IPS-15b (cell line): ENCODE results near the gene SYNPO2.
"Not testable (repeated sequence)": the region's sequence is repeated elsewhere in the genome, so short reads cannot be mapped to it uniquely, and the experiment has no call there.

Experiments
- H3K27me3 ChIP-seq: one replicate; pipeline ENCODE4 v1.6.1; 2013; ENCODE audit warnings: low read length; ENCODE audit not compliant: control insufficient read depth, insufficient read depth
- H3K36me3 ChIP-seq: one replicate; pipeline ENCODE4 v1.6.1; 2013; ENCODE audit warnings: low read length; ENCODE audit not compliant: control insufficient read depth, insufficient read depth
- H3K4me1 ChIP-seq: one replicate; pipeline ENCODE4 v1.6.1; 2013; ENCODE audit warnings: mild to moderate bottlenecking, low read length; ENCODE audit not compliant: control insufficient read depth, insufficient read depth
- H3K4me3 ChIP-seq: one replicate; pipeline ENCODE4 v1.5.1; 2013; ENCODE audit warnings: low read depth, low read length
- H3K9ac ChIP-seq: one replicate; pipeline ENCODE4 v1.6.1; 2013; ENCODE audit warnings: low read depth, mild to moderate bottlenecking, low read length
- H3K9me3 ChIP-seq: one replicate; pipeline ENCODE4 v1.6.1; 2013; ENCODE audit warnings: mild to moderate bottlenecking, low read length; ENCODE audit not compliant: control insufficient read depth, insufficient read depth

The SYNPO2 gene

DNA sequence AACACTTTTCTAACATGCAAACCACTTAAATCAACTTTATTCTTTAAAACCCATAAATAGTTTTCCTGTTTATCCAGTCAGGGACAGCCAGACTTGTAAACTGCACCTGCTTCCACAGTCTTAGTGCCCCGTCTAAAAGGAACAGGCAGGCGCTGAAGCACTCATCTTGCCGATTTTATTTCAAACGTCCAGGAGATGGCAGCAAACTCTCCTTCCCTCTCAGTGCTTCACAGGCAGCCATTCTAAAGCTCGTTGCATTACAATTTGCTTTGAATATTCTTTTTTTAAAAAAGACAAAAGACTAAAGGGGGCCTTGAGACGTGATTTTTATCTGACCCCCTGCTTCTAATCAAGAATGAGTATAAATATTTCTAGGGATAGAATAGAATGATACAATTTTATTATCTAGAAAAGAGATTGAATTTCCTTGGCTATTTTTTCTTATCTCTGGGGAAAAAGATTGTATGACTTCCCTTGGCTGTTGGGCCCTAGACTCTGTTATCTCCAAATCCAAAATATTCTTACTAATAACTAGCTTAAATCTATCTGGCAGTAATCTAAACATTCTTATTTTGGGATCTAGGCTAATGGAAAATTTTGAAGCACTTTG is 153.4 kb downstream of the SYNPO2 start:
- Histone ChIP-seq H3K4me1 (peaks cover 28% of the 10 kb centered on the region), H3K9ac (no peak overlapping the region), H3K9me3 (no peaks in the 10 kb centered on the region), H3K36me3 (no peaks in the 10 kb centered on the region), H3K27me3 (no peaks in the 10 kb centered on the region), H3K4me3 (no peak overlapping the region)

DNA sequence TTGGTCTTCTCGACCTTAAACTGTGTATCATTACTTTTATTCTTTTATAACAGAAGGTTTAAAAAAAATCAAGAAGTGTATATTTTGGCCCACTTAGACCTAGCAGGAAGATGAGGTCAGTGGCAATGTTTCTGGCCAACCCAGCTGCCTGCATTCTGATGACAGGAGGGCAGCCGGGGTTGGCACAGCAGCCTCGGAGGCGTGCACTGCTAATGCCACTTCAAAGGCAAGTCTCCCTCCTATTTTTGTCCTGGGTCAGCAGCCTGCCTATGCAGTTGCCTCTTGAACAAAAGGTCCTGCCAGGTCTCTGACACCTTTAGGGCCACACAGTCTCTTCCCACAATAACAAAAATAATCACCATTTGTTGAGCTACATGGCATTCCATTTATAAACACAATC is 157.6 kb downstream of the SYNPO2 start:
- Histone ChIP-seq H3K4me3 (no peak overlapping the region), H3K36me3 (no peaks in the 10 kb centered on the region), H3K27me3 (no peaks in the 10 kb centered on the region), H3K9ac (no peak overlapping the region), H3K4me1 (peaks cover 8% of the 10 kb centered on the region), H3K9me3 (no peaks in the 10 kb centered on the region)

DNA sequence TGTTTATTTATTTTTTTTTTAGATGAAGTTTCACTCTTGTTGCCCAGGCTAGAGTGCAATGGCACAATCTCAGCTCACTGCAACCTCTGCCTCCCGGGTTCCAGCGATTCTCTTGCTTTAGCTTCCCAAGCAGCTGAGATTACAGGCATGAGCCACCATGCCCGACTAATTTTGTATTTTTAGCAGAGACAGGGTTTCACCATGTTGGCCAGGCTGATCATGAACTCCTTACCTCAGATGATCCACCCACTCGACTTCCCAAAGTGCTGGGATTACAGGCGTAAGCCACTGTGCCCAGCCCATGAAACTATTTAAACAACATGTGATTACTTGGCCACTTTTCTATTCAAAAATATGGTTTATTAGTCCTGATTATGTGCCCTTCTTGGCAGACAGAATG is 158.4 kb downstream of the SYNPO2 start:
- not testable (repeated sequence) for H3K9me3 ChIP-seq, H3K4me3 ChIP-seq, H3K27me3 ChIP-seq, H3K9ac ChIP-seq, H3K4me1 ChIP-seq, H3K36me3 ChIP-seq

DNA sequence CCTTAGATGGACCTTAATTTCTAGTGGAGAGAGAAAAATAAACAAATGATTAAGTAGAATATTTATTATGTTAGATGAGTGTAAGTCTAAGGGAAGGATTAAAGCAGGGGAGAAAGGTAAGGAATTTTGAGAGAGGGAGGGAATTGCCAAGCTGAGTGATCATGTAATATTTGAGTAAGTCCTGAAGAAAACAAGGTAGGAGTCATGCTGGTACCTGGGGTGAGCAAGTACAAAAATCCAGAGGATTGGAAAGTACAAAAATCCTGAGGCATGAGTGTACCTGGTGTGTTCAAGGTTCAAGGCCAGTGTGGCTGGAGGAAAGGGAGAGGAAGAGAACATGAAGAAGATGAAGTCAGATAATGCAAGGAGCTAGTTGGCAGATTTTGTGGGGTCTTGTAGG is 159.8 kb downstream of the SYNPO2 start:
- Histone ChIP-seq H3K4me3 (no peak overlapping the region), H3K27me3 (no peaks in the 10 kb centered on the region), H3K36me3 (no peaks in the 10 kb centered on the region), H3K4me1 (no peaks in the 10 kb centered on the region), H3K9ac (no peak overlapping the region), H3K9me3 (no peaks in the 10 kb centered on the region)

DNA sequence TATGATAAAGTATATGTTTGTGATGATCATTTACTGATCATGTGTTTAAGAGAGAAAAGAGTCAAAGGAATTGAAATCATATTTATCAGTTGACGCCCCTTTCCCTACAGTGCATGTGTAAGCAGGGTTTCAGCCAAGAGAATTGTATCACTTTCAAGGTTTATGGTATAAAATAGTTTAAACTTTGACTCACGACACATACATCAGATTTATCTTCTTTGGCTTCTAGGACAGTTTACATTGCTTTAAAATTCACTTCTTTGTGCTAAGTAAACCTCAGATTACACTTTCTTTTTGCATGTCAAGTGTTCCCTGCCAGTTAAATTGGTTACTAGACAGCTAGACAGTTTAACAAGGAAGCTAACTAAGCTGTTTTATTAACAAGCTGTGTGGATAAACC is 160.7 kb downstream of the SYNPO2 start:
- Histone ChIP-seq H3K36me3 (no peaks in the 10 kb centered on the region), H3K9me3 (no peaks in the 10 kb centered on the region), H3K4me3 (no peak overlapping the region), H3K9ac (no peak overlapping the region), H3K4me1 (no peaks in the 10 kb centered on the region), H3K27me3 (no peaks in the 10 kb centered on the region)

DNA sequence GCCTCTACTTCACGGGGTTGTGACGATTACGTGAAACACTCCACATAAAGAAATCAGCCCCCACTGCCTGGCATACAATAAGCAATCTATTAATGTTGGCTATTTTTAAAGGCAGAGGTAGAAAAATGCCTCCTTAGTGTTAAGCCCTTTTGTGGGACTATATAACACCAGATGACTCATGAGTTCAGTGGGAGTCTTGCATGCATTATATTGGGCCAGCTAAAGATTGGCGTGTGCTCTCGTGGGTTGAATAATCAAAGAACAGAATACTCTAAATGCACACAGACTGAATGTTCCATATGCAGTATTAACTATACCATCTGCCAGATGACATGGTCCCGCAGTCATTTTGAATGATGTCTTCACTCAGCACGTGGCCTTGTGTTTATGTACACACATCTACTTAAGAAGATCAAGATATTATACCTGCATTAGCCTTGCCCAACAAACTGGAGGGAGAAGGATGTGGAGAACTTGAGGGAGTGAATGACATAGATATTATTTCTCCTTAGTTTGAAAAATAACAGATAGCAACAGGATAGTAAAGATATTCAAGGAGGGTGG is 162.0 kb downstream of the SYNPO2 start:
- Histone ChIP-seq H3K4me1 (no peaks in the 10 kb centered on the region), H3K9me3 (no peaks in the 10 kb centered on the region), H3K27me3 (no peaks in the 10 kb centered on the region), H3K36me3 (no peaks in the 10 kb centered on the region), H3K4me3 (no peak overlapping the region), H3K9ac (no peak overlapping the region)

DNA sequence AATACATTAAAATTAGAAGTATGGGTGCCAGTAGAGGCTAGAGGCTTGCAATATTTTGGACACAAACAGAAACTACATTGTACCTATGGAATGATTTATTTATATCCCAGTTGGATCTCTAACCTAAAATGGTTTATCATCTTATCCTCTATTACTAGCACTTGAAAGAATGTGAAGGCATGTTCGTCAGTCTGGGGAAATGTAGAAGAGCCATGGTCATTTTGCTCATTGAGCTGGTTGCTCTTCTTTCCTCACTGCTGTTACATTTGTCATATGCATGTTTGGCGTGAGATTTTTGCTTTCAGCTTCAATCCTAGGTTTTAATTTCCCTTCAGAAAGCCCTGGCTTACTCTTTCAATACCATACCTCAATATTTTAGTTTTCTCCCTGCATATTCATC is 164.6 kb downstream of the SYNPO2 start:
- Histone ChIP-seq H3K4me1 (no peaks in the 10 kb centered on the region), H3K27me3 (no peaks in the 10 kb centered on the region), H3K4me3 (no peak overlapping the region), H3K9ac (no peak overlapping the region), H3K36me3 (no peaks in the 10 kb centered on the region), H3K9me3 (no peaks in the 10 kb centered on the region)

DNA sequence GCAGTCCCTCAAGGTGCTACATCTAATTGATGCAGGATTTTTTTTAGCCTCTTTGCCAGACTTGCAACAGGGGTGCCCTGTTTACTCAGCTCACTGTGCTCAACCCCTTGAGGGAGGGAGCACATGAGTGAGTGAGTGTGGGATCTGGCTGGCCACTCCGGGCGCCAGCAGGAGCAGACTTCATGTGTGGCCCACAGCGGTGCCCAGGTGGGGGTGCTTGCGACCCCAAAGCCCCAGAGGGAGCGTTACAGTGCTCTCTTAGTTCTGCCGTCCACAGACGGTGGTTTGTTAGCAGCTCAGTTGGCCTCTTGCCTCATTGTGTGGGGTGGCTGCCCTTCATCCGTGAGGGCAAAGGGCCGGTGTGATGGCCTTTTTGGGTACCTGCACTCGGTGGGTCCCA is 165.3 kb downstream of the SYNPO2 start:
- Histone ChIP-seq H3K4me1 (no peaks in the 10 kb centered on the region), H3K9me3 (no peaks in the 10 kb centered on the region), H3K27me3 (no peaks in the 10 kb centered on the region), H3K36me3 (no peaks in the 10 kb centered on the region), H3K4me3 (no peak overlapping the region), H3K9ac (no peak overlapping the region)

DNA sequence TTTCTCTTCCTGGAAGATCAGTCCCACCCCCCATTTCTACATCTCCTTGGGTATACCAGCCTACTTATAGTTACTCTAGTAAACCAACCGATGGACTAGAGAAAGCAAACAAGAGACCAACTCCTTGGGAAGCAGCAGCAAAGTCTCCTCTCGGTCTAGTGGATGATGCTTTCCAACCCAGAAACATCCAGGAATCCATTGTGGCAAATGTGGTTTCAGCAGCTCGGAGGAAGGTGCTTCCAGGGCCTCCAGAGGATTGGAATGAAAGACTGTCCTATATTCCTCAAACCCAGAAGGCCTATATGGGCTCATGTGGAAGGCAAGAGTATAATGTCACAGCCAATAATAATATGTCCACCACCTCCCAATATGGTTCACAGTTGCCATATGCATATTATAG is 168.8 kb downstream of the SYNPO2 start:
- H3K9ac ChIP-seq: no peak overlapping the region
- no peak overlapping the region for H3K4me3 ChIP-seq
- no peaks in the 10 kb centered on the region for H3K36me3 ChIP-seq
- no peaks in the 10 kb centered on the region for H3K9me3 ChIP-seq
- H3K27me3 ChIP-seq: no peaks in the 10 kb centered on the region
- H3K4me1 ChIP-seq: no peaks in the 10 kb centered on the region

DNA sequence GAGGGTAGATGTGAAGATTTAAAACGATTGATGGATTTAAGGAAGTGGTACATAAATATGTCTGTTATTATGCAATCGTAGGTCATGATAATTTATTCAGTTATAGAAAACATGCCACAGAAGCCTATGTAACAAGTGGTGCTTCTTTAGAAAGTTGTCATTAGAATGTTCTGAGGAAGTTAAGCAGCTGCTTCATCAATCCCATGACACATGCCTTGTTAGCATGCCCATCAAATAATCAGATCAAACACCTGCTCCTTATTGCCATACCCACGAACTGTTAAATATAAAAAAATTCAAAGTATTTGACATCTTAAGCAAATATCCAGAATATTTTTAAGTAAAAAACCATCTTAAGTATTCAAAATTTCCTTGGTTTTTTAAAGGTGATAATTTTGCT is 170.6 kb downstream of the SYNPO2 start:
- H3K9me3 ChIP-seq: no peaks in the 10 kb centered on the region
- no peak overlapping the region for H3K9ac ChIP-seq
- H3K36me3 ChIP-seq: no peaks in the 10 kb centered on the region
- no peaks in the 10 kb centered on the region for H3K4me1 ChIP-seq
- H3K27me3 ChIP-seq: no peaks in the 10 kb centered on the region
- H3K4me3 ChIP-seq: no peak overlapping the region

DNA sequence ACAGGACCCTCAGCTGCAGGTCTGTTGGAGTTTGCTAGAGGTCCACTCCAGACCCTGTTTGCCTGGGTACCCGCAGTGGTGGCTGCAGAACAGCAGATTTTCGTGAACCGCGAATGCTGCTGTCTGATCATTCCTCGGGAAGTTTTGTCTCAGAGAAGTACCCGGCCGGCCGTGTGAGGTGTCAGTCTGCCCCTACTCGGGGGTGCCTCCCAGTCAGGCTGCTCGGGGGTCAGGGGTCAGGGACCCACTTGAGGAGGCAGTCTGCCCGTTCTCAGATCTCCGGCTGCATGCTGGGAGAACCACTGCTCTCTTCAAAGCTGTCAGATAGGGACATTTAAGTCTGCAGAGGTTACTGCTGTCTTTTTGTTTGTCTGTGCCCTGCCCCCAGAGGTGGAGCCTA is 178.5 kb downstream of the SYNPO2 start:
- H3K4me3 ChIP-seq: not testable (repeated sequence)

DNA sequence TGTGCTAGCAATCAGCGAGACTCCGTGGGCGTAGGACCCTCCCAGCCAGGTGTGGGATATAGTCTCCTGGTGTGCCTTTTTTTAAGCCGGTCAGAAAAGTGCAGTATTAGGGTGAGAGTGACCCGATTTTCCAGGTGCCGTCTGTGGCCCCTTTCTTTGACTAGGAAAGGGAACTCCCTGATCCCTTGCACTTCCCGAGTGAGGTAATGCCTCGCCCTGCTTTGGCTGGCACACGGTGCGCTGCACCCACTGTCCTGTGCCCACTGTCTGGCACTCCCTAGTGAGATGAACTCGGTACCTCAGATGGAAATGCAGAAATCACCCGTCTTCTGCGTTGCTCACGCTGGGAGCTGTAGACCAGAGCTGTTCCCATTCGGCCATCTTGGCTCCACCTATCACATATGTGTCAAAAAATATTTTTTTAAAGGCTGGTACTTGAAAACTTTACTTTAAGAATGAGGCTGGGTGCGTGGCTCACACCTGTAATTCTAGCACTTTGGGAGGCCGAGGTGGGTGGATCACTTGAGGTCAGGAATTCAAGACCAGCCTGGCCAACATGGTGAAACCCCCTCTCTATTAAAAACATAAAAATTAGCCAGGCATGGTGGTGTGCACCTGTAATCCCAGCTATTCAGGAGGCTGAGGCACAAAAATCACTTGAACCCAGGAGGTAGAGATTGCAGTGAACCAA is 179.2 kb downstream of the SYNPO2 start:
- H3K36me3 ChIP-seq, H3K9me3 ChIP-seq, H3K27me3 ChIP-seq, H3K9ac ChIP-seq, H3K4me1 ChIP-seq: not testable (repeated sequence)
- peak overlapping the region; percentile 55 for H3K4me3 ChIP-seq

More for the DNA sequence above, 178.5 kb downstream of the SYNPO2 start:
- not testable (repeated sequence) for H3K4me1 ChIP-seq, H3K36me3 ChIP-seq, H3K9me3 ChIP-seq, H3K27me3 ChIP-seq, H3K9ac ChIP-seq
